ENCODE results near the gene VCPKMT.

Gene VCPKMT

DNA sequence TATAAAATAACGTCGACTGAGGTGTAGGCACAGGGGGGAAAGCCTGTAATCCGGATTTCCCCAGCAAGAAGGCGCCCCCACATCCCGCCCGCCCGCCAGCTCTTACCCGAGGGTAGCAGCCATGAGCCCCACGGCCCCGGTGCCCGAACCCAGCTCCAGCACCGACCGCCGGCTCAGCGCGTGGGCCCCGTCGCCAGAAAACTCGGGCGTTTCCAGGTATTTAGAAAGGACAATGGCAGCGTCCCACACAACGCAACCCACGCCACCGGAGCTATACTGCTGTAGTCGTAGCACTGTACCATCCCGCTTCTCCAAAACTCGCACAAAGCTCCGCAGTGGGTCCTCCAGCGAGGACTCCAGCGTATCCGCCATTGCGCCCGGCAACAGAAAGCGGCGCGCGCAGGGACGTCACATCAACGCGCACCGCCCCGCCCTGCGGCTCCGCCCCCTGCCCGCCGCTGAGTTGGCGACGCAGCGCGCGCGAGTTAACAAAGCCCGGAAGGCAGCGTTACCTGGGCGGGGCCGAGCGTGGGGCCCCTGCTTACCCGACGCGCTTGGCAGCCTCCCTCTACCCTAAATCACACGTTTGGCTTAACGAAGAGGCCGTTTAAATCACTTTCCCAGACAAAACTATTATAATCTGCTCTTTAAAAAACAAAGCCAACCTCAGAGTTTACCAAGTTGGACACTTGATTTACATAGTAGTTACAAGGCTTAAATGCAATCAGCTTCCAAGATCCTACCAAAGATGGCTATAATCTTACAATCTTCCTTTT, at the start of gene VCPKMT:
VCPKMT (minus strand) TSS at position 392 of the 776 bp plus-strand sequence; CDS start at position 372, 20 bp downstream.
- DNase-seq: peak; percentile 93

DNA sequence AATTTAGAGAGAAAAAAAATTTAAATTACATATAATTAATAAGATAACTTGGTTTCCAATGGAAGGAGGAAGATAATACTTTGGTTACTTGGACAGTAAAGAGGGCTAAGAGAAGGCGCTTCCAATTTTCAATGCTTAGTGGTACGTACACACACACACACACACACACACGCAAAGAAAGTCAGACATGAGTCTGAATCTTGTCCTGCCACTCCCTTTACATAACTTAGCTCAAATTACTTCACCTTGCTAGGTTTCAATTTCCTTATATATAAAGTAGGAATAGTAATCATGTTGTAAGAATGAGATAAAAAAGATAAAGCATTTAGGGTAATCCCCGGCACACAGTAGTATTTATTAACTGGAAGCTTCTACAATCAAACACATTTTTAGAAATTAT, 39.7 kb upstream of the VCPKMT start:
- DNase-seq: no peak

DNA sequence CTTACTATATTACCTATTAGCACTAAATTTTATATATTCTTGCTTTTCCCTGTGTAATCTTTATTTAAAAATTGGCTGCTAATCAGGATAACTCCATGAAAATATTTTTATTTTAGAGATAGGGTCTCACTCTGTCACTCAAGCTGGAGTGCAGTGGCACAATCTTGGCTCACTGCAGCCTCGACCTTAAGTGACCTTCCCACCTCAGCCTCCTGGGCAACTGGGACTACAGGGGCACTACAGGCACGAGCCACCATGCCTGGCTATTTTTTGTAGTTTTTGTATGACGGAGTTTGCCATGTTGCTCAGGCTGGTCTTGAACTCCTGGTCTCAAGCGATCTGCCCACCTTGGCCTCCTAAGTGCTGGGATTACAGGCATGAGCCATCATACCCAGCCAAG, 32.4 kb upstream of the VCPKMT start:
- no peak for DNase-seq

DNA sequence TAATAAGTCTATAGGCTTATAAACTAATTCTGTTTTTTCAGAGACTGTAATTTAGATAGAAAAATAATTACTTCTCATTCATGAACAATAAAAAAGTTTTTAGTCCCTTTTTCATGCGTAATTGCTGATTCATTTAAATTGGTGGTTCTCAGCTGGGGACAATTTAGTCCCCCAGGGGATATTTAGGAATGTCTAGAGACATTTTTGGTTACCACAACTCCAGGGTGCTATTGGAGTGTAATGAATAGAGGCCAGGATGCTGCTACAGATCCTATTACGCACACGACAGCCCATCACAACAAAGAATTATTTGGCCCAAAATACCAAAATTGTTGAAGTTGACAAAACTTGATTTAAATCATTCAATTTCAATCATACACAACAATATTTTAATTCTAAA, 22.8 kb upstream of the VCPKMT start:
- peak; percentile 50 for DNase-seq

DNA sequence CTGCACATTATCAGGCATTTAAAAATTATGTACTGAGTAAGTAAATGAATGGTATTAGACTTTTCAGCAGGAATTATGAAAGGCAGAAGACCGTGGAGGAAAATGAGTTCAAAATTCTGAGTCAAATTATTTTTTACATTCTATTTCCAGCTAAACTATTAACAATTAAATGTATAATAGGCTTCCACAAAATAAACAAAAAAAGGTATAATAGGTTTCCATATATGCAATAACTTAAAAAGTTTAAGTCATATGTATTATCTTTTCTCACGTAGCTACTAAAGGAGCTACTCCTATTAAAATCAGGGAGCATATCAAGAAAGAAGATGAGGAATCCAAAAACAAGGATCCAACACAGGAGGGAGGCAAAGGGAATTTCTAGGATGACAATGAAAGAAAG, 11.4 kb upstream of the VCPKMT start:
- DNase-seq: no peak

DNA sequence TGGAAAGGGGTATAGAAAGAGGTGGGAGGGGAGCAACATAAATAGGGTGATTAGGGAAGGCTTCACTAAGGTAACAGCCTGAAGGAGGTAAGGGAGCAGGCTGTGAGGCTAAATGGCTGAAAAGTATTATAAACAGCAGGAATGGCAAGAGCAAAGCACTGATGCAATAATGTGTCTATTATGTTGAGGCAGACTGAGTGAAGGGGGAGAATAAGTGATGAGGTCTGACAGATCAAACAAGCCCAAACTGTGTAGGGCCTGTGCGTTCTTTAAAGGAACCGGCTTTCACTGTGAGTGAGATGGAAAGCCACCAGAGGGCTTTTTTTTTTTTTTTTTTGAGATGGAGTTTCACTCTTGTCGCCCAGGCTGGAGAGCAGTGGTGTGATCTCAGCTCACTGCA, 6.7 kb upstream of the VCPKMT start:
- DNase-seq: no peak

DNA sequence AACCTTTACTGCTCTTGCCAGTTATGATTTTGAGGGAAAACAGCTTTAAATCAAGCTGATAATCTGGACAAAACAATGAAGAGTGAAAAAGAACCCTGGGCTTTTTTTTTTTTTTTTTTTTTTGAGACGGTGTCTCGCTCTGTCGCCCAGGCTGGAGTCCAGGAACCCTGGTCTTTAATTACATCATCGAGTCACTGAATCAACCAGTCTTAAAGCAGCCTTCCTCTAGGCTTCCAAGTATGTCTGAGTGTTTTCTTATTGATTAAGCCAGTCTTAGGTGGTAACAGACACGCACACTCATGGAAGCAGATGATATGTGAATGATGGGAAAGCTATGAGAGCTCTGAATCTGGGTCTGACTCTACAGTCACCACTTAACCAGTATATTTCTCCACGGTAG, 5.9 kb upstream of the VCPKMT start:
- DNase-seq: no peak

DNA sequence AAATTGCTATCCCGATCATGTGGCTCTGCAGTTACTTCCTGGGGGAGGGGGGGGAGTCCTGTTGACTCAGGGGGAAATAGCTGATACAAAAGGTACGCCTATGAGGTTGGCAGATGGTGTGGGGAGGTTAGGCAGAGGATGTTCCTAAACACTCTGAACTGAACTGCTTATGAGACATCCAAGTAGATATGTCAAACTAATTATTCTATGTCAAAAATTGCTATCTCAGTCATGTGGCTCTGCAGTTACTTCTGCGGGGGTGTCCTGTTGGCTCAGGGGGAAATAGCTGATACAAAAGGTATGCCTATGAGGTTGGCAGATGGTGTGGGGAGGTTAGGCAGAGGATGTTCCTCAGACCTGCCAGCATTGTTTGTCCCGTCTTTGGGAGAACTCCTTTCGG, 5.1 kb upstream of the VCPKMT start:
- DNase-seq: no peak

DNA sequence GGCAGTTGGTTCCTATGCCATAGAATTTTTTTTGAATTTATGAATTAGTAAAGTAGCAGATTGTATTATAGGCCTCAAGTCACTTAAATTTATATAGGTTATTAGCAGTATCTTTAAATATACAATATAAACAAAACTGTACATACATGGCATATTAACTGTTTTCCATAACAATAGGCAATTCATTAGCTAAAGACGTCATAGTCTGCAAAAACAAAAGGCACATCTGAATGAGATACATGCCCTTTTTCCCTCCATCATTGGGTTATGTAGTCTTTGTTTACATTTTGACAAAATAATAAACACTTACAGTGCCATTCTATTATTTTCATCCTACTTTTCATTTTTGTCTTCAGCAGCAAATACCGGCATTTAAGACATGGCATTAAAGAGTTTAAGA, 1.1 kb upstream of the VCPKMT start:
- DNase-seq: no peak

DNA sequence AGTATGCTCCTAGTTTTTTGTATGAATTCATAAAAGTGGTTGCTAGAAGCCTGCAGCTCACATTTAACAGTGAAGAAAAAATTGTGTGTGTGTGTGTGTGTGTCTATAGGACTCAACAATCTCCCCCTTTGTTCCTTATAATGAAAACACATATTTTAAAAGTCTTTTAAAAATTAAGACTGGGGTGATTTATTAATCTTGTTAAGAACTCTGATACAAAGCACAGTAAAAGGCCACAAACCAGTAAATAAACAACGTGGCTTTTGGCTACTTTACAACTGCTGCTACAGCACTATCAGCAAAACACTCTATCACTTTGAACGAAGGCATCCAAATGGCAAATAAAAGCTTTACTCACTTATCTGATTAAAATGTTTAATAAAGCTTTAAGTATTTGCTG, 594 bp upstream of the VCPKMT start:
- no peak for DNase-seq

DNA sequence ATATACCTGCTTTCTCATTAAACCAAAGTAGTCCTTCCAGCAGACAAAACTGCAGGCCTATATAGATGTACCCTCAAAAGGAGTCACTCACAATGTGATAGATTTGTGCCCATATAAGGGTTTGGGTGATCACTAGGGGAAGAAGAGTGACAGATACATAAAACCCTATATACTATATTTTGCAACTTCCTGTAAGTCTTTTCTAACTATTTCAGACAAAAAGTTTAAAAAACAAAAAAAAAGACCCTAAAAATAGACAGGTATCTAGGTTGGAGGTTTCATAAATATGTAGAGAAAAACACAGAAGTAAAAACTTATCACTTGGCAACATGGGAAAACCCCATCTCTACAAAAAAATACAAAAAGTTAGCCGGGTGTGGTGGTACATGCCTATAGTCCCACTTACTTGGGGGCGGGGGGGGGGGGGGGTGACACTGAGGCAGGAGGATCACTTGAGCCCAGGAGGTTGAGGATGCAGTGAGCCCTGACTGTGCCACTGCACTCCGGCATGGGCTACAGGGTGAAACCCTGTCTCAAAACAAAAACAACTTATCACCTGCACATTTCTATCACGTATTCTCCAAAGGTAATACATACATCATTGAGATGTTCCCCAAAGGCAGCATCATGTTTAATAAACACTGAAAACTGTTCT, 2.9 kb downstream of the VCPKMT start:
- no peak for DNase-seq

DNA sequence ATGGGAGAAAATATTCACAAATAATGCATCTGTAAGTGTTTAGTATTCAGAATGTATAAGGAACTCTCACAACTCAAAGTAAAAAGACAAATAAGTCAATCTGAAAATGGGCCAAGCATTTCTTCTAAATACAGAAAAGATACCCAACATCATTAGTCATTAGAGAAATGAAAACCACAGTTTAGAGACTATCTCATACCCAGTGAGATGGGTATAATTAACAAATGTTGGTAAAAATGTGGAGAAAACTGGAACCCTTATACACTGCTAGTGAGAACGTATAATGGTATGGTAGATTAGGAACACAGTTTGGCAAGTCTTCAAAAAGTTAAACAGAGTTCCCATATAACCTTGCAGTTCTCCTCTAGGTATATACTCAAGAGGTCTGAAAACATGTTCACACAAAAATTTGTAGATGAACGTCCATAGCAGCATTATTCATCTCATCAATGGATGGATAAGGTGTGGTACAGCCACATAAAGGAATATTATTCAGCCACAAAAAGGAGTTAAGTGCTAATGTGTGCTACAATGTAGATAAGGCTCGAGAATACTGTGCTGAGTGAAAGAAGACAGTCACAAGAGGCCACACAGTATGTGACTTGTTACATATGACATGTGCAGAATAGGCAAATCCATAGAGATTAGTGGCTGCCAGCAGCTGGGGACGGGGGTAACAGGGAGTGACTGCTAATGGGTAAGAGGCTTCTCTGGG, 5.9 kb downstream of the VCPKMT start:
- no peak for DNase-seq

DNA sequence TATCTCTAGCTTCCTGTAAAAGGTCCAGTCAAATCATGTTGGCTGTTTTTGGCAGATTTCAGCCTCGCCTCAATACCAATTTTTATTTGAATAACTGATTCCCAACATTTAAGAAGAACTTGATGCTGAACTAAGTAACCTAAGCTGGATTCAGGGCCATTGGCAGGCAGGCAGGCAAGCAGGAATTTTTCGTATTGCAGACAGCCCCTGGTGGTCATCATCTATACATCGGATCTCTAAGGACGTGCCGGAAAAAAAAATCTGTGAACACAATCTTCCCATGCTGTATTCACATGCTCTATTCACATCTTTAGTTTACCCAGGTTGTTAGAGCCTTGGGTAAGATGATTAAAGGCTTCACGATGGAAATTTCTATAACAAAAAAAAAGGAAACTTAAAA, 7.0 kb downstream of the VCPKMT start:
- peak; percentile 28 for DNase-seq

DNA sequence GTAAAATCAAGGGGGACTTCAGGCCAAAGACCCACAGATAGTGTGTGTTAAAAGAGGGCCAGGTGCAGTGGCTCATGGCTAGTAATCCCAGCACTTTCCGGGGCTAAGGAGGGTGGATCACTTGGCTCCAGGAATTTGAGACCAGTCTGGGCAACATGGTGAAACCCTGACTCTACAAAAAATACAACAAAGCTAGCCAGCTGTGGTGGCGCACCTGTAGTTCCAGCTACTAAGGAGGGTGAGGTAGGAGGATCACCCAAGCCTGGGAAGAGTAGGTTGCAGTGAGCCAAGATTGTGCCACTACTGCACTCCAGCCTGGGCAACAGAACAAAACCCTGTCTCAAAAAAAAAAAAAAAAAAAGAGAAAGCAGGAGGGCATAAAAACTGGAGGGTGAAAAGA, 8.5 kb downstream of the VCPKMT start:
- DNase-seq: no peak

DNA sequence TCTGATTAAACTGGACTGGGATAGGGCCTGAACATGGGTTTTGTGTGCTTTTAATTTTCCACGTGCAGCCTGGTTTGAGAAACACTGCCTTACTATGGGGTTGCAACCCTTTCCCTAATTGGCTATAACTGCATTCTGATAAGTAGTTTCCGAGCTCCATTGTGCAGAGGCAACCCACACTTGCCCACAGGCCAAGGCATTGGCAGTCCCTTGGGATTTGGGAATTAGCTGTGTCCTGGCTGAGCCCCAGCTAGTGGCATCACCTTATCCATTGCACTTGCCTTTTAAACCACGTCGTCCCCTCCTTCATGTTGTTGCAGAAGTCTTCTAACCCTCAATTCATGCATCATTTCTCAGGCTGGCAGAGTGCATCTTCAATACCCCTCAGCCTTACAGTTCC, 10.2 kb downstream of the VCPKMT start:
- no peak for DNase-seq

DNA sequence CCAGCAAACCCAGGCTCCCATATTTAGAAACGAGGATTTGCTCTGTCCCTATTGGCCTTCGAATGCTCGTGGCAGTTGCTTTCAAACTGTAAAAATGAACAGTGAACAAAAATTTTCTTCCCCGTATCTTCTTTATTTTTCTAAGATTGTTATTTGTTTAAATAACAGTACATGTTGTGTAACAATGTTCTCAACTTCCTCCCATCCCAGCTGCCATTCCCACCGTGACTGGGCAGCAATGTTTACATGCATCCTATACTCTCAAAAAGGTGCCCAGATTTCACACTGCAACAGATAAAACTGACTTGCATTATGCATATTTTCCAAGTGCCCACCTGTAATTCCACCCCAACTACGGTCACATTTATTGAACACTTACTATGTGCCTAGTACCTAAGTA, 12.8 kb downstream of the VCPKMT start:
- DNase-seq: no peak

DNA sequence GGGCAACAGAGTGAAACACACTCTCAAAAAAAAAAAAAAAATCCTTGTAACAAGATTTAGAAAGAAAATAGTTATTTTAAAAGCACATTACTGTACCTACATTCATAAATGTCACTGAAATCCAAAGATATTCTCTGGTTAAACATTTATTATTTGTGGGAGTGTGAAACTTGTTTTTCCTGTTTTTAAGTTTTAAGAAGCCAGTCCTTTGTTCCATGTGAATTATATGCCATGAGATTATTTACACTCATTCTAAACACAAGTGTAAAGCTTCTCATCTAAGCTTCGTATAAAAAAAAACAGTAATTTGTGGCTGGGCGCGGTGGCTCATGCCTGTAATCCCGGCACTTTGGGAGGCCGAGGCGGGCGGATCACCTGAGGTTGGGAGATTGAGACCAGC, 15.0 kb downstream of the VCPKMT start:
- DNase-seq: no peak

DNA sequence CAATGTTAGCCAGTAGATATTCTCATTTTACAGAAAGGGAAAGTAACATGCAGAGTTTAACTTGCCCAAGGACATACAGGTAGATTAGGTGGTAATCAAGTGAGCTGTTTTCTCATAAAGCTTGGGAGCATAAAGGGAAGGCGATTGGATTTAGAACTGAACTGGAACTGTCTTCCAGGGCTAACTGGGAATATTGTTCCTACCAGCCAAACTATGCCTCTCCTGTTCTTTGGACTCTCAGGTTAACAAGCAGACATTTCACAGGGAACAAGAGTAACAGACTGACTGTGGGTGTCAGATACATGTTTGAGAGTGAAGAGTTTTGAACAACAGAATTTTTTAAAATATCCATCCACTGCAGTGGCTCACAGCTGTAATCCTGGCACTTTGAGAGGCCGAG, 15.6 kb downstream of the VCPKMT start:
- DNase-seq: no peak

DNA sequence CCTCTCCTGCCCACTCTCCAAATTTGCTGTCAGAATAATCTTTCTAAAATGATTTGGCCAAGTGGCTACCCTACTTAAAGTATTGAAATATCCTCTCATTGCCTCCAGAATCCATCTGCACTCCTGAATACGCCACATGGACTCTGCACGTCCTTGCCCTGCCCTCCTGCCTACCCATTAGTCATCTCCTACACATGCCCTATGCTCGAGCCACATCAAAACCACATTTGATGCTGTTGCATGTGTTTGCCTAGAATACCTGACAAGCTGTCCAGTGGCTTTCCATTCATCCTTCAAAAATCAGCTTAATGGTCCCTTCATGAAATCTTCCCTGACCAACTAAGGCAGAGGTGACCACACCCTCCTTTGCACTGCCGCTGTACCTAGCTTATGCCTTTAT, 17.0 kb downstream of the VCPKMT start:
- no peak for DNase-seq

DNA sequence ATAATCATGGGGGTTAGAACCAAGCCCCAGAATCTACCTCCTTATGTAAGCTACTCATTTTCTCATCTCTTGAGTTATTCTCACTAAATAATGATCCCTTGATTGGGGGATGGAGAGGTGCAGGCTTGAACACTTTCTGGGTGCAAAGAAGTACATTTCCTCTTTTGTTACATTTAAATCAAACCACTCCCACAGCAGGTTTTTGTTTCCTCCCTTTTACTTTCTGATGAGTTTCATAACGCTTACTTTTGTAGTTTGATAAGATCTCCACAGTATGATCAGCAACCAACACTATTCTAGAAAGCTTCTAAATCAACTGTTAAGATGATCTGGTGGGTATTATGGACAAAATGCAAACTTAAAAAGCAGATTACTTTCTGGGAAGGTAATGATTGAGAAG, 20.5 kb downstream of the VCPKMT start:
- DNase-seq: no peak

DNA sequence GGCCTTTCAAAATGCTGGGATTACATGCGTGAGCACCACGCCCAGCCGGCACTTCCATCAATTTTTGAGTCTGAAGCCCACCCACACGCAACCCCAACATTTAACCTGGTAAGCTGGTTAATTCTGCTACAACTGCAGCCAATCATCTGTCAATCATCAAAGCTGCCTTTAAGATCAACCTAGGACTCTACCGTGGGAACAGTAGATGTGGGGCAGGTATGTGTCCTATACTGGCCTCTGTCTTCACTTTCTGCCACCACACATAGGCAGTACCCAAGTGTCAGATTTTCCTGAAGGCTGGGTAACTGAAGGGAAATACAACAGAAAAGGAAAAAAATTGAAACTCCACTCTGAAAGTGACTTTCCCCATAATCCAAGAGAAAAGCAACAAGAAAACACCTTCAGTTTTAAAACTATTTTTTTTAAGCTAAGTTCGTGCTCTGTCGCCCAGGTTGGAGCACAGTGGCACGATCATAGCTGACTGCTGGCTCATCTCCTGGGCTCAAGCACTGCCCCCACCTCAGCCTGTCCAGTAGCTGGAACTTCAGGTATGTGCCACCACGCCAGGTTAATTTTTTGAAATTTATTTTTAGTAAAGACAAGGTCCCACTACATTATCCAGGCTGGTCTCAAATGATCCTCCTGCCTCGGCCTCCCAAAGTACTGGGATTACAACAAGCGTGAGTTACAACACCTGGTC, 22.2 kb downstream of the VCPKMT start:
- DNase-seq: no peak

DNA sequence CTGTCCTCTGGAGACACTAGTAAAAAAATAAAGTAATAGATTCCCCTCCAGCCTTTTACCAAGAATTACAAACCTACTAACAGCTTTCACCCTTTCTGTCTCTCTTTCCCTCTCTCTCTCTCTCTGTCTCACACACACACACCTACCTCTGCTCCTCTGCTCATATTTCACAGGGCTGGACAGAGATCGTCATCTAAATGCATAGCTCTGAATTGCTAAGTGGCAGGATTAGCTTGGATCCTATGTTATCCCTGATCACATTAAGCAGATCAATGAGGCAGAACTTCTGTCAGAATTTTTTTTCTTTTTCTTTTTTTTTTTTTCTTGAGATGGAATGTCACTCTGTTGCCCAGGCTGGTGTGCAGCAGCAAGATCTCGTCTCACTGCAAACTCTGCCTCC, 22.9 kb downstream of the VCPKMT start:
- no peak for DNase-seq

DNA sequence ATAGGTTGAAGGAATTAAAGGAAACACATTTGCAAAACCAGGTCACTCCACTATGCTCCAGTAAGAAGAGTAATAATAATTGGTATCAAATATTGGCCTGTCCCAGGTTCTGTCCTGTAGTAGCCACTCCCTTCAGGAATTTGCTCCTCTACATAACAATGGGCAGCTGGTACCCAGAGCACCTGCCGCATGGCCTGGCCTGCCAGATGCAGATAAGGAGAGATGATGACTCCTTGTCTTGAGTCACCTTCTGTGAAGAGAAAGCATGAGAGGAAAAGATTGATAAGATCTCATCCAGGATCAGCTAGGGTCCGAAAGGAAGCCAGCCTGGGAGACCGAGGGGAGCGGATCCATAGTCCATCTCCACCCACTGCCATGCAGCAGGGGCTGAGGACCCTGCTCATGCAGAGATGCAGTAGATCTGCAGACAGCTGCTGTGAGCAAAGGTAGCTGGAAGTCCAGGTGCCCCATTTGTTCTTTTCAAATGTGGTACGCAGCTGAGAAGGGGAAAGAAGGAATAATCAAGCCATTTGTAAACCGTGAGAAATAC, 24.3 kb downstream of the VCPKMT start:
- no peak for DNase-seq

All from fibroblast of skin of right quadriceps (primary cell).